ENCODE results near the gene KLHDC8B.

Gene KLHDC8B

DNA sequence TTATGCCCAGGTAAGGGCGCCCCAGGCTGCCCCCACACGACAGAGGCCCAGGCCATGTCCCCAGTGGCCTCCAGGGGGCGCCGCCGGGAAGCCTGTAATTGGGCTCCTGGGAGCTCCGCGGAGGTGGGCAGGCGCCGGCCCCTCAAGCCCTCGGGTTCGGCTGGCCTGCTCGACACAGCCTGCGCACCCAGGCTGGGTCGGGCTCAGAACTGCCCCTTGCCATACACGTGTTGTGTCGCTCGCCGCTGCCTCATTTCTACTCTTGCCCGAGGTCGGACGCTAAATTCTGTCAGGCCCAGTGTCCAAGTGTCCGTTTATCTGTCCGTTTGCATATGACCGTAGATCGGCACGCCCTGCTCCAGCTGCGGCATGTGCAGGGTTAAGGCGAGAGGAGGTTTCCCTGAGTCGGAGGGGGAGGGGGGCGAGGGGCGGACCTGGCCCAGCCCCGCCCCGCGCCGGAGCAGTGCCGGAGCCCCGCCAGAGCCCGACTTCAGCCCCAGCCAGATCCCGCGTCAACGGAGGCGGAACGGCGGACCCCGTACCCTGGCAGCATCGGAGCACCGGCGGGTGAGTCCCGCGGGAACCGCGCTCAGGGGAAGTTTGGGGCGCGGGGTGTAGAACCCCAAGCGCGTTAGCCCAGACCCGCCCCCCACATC is at the start of gene KLHDC8B:
KLHDC8B (plus strand) TSS at position 480 of the 656 bp plus-strand sequence. CDS start 1,172 bp downstream, outside the sequence.
- peak; percentile 71 to 73 for DNase-seq

GRCh38 chr3:49122022-49122421 is 49.4 kb upstream of the KLHDC8B start:
- DNase-seq: no peak

GRCh38 chr3:49122451-49122850 is 48.9 kb upstream of the KLHDC8B start:
- DNase-seq: no peak

DNA sequence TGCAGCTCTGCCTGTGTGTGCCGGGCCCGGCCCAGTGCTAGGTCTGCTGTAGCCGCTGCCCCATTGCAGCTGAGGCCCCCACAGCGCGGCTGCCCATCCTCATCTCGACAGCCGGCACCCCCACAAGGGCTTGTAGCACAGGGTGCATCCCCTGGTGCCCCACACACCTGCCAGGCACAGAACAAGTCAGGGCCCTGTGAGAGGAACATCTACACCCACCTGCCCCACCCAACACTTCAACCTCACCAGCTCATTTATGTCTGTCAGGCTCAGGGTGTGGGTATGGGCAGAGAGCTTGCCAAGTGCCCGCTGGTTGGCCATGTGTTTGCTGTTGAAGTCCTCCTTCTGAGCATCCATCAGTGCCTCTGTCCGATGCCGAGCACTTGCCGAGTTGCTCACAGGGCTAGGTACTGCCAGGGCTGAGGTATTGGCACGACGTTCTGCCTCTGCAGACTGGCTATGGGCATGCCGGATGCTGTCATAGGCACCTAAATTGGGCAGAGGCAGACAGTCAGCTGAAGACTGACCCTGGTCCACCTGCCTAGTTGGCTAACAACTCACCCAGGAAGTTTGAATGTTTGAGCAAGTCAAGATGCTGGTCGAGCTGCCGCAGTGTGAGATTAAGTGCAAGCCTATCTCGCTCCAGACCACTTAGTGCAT is 48.4 kb upstream of the KLHDC8B start:
- DNase-seq: no peak

GRCh38 chr3:49123687-49124086 is 47.7 kb upstream of the KLHDC8B start:
- no peak for DNase-seq

GRCh38 chr3:49124203-49124602 is 47.2 kb upstream of the KLHDC8B start:
- DNase-seq: no peak

DNA sequence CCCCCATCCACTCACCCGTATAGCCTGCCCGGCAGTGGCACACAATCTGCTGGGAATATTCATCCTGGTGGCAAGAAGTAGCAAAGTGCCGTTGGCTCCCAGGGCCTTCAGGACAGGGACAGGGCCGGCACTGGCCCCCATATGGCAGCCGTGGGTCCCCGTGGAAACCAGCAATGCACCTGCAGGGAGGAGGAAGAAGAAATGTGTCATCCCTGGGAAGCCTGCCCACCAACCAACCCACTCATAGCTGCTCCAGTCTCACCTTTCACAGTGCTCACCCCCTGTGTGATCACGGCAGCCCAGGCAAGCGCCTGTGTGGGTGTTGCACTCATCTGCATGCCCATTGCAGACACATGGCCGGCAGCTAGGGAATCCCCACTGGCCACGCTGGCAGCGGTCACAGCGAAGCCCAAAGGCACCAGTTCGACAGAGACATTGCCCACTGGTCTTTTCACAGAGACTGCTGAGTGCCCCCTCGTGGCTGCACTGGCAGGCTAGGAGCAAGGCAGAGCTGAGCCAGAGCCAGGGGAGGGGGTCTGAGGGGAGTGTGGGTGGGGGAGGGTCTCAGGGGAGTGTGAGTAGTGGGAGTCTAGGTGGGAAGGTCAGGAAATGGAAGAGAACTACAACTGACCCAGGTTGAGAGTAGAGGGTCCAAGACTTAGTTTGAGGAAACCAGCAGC is 46.3 kb upstream of the KLHDC8B start:
- no peak for DNase-seq

GRCh38 chr3:49131040-49131439 is 40.4 kb upstream of the KLHDC8B start:
- no peak for DNase-seq

DNA sequence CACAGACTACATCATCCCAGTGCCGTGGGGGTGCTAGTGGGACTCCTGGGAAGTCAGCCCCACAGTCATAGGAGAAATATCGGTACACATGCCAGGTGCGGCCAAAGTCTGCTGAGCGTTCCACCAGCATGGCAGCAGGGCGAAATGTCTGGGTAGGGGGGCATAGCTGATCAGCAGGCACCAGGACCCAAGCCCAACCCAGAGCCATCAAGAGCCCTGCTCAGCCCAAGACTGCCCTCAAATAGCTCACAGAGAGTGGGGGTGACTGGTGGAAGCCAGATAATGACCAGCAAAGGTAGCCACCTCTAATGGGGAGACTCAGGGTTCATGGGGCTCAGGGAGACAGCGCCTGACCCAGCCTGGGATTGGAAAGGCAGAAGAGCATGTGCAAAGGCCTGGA is 39.8 kb upstream of the KLHDC8B start:
- DNase-seq: no peak

- no peak for DNase-seq
Observed at GRCh38 chr3:49132073-49132436, 39.3 kb upstream of the KLHDC8B start.

DNA sequence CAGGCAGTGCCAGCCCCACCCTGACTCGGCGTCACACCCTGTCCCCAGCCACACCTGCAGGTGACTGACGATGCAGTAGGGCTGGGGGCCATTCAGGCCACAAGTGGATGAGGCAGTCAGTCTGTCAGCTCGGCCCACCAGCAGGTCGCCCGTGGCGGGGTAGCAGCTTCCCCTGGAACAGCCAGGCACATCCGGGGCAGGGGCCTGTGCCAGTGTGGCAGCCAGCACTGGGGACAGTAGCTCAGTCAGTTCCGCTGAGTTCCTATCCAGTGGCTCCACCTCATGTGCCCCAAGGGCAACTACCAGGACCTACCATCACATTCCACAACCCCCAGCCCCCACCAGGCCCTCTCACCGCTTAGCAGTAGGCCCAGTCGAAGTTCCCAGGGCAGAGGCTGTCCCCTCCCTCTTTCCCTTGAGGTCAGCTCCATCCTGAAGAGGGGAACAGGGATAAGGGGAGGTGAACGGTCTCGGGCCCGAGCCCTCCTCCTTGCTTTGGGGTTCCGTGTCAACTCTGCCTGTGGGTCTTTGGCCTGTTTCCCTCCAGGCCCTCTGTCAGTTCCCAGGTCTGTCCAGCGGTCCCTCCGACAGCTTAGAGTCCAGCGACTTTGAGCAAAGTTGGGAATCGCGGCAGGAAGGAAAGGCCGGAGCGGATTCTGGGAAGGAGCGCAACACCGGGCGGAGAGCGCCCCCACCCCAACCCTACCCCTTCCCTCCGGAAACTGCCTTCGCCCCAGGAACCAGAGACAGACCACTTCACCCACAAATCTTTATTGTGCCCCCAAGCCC is 38.8 kb upstream of the KLHDC8B start, which contains the start of gene LAMB2:
LAMB2 (minus strand) TSS at position 614 of the 789 bp plus-strand sequence; CDS start at position 431, 183 bp downstream.
- DNase-seq: peak in 1 of 2 donors; percentile 41

GRCh38 chr3:49133226-49133951 is 38.0 kb upstream of the KLHDC8B start:
- peak in 1 of 2 donors; percentile 26 for DNase-seq

- no peak for DNase-seq
Observed at GRCh38 chr3:49134471-49135265, 36.7 kb upstream of the KLHDC8B start.

- no peak for DNase-seq
Observed at GRCh38 chr3:49135499-49135898, 35.9 kb upstream of the KLHDC8B start.

GRCh38 chr3:49140080-49140479 is 31.3 kb upstream of the KLHDC8B start:
- no peak for DNase-seq

DNA sequence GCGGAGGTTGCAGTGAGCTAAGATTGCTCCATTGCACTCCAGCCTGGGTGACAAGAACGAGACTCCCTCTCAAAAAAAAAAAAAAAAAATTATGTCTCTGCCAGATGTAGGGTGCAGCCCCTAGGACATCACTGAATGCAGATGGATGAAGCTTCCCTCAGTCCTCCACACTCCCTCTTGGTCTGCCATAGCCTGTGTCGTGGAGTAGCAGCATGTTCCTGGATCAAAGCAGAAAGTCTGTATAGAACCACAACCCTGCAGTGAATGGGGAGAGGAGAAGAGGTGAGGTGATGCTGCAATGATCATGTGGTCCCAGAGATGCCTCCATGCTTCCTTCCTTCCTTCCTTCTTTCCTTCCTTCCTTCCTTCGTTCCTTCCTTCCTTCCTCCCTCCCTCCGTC is 23.2 kb upstream of the KLHDC8B start:
- no peak for DNase-seq

DNA sequence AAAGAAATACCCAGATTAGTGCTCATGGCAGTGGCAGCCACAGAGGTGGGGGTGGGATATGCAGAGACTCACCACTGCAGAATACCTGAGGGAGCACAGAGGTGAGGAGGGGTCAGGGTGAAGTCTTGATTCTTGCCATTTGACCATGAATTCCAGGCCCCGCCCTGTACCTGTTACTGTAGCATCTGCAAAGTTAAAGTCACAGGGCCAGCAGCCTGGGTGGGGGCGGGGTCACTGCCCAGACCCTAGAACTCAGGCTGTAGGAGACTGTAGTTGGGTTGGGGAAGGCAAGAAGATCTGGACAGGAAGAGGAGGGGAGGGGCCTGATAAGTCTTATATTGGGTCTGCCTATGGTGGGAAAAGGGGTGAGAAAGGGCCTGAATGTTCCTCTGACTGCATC is 19.8 kb upstream of the KLHDC8B start:
- no peak for DNase-seq

DNA sequence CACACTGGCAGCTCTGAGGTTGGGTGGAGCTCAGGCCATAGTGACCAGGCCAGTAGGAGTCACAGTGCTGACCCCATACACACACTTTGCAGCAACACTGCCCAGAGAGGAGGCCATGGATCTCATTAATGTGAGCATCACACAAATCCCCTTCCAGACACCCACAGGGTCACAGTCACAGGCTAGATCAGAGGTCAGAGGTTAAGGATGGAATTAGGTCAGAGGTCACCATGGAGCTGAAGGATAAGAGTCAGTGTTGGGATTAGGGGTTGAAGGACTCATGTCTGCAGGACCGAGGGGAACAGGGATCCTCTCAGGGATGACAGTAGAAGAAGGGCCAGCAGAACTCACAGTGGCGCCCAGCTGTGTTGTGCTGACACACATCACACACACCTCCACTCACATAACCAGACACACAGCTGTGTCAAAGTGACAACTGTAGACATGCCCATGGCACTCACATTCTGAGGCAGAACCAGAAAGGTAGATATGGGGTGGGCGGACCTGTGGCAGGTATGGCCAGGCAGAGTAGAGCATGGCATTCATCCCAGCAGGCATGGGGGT is 18.0 kb upstream of the KLHDC8B start:
- DNase-seq: no peak

GRCh38 chr3:49157289-49157688 is 14.1 kb upstream of the KLHDC8B start:
- no peak for DNase-seq

DNA sequence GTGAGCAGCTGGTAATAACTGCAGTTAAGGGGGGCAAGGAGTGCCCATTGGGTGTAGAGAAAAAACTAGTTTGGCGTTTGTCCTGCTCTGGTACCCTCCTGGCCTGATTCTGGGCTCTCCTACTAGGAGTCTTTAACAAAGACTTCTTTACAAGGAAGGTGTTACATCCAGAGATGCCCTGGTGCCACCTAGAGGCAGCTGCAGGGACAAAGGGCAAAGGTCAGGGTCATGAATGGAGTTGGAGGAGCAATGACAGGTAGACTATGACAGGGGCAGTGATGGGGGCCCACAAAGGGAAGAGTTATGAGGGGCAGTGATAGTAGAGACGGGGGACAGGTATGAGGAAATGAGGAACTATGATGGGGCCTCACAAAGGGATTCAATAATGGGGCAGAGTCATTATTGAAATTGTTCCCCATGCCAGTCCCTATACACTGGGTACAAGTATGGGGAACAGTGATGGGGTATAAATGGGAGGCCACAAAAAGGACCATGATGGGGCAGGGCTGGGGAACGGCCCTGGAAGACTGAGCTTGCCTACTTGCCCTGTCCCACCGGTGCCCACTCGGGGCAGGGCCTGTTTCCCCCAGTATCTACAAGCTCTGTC is 13.2 kb upstream of the KLHDC8B start:
- DNase-seq: peak in 1 of 2 donors; percentile 27

DNA sequence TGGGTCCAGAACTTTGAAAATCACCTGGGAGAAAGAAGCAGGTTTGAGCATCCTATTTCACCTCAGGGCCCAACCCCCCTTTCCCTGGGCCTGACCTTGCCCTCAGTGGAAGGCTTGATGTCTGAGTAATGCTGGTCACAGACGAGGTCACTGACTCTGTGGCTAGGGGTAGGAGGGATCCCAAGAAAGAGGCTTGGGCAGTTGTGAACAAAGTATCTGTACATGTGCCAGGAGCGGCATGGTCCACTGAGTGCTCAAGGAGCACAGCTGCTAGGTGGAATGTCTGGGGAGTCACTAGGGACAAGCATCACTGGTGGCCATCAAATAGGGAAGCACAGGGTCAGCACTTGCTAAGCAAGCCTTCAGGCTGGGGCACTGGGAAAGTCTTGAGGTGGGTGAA is 12.6 kb upstream of the KLHDC8B start:
- DNase-seq: no peak
